Ovary (tissue), 3 donors: Measurements from ENCODE around the gene TBC1D5.

Experiments used
- POLR2A ChIP-seq: fragments of 450-650 bp; IDR thresholded peaks from one replicate; pipeline ENCODE4 v1.6.1; 2017; ENCODE audit warnings: antibody characterized with exemption, mild to moderate bottlenecking, moderate library complexity
- TF ChIP-seq, protein P1 (sequence below), 3 donors: fragments of 450-650 bp in 2 of 3; fragments of 200-600 bp in 1 of 3; IDR thresholded peaks; one replicate each; pipeline versions ENCODE4 v1.5.1 to v1.8.0; 2016 to 2022; ENCODE audit warnings: antibody characterized with exemption in 3 of 3, mild to moderate bottlenecking in 1 of 3
- donor health status: DM: no; HTN: no; CAD: no.

DNA sequence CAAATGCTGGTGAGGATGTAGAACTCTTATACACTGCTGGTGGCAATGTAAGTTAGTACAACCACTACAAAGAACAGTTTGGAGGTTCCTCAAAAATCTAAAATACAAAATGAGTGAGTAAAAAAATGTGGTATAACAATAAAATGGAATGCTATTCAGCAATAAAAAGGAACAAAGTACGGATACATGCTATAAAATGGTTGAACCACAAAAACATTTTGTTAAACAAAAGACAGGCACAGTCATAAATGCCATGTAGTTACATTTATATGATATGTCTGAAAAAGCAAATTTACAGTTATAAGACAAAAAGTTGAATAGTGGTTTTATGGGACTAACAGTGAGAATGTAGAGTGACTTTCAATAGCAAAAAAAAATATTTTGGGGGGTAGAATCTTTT is 285.8 kb downstream of the TBC1D5 start:
- TF ChIP-seq, protein P1, sequence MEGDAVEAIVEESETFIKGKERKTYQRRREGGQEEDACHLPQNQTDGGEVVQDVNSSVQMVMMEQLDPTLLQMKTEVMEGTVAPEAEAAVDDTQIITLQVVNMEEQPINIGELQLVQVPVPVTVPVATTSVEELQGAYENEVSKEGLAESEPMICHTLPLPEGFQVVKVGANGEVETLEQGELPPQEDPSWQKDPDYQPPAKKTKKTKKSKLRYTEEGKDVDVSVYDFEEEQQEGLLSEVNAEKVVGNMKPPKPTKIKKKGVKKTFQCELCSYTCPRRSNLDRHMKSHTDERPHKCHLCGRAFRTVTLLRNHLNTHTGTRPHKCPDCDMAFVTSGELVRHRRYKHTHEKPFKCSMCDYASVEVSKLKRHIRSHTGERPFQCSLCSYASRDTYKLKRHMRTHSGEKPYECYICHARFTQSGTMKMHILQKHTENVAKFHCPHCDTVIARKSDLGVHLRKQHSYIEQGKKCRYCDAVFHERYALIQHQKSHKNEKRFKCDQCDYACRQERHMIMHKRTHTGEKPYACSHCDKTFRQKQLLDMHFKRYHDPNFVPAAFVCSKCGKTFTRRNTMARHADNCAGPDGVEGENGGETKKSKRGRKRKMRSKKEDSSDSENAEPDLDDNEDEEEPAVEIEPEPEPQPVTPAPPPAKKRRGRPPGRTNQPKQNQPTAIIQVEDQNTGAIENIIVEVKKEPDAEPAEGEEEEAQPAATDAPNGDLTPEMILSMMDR (IDR thresholded peaks at IDR 0.05), result no peak
- TF ChIP-seq POLR2A, result no peak
